Activated naive CD4-positive, alpha-beta T cell treated with anti-CD3 and anti-CD28 coated beads, Interleukin-2, amount 50 U/mL, for 16 hours (primary cell): ENCODE data around the gene PPM1E.

Experiments
- DNase-seq: peaks from one replicate; pipeline ENCODE4 v3.0.0-alpha.2; 2020

Gene PPM1E

GRCh38 chr17:58960068-58960467 lies 204.4 kb downstream of the PPM1E start:
- no peak for DNase-seq

DNA sequence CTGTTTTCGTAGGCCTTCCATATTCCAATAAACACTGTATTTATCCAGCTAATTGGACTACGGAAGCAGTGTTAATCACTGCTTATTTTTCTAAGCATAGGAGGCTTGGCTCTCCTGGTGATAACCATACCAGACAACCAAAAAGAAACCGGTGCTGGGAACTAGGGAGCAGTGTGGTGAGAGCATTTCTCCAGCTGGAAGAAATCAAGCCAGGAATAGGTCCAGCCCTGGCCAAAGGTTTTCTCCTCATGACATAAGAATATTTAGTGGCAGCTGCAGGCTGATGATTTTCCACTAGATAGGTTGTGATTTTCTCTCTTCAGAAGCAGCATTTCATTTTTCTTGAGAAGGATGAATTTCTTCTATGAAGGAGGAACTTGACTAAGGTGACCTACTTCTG lies 209.6 kb downstream of the PPM1E start:
- DNase-seq: no peak

DNA sequence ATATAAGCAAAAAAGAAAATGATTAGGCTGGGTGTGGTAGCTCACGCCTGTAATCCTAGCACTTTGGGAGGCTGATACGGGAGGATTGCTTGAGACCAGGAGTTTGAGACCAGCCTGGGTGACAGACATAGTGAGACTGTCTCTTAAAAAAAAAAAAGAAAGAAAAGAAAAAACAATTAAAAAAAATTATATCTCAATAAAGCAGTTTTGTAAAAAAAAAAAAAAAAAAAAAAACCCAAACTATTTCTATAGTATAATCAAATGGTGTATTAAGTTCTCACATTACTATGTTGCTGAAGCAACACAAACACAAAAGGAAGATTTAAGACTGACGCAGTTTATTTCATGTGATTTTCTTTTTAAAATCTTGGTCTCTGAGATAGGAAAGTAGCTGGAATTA lies 210.6 kb downstream of the PPM1E start:
- no peak for DNase-seq

- no peak for DNase-seq
Measured at GRCh38 chr17:58968426-58969061, 212.9 kb downstream of the PPM1E start.

DNA sequence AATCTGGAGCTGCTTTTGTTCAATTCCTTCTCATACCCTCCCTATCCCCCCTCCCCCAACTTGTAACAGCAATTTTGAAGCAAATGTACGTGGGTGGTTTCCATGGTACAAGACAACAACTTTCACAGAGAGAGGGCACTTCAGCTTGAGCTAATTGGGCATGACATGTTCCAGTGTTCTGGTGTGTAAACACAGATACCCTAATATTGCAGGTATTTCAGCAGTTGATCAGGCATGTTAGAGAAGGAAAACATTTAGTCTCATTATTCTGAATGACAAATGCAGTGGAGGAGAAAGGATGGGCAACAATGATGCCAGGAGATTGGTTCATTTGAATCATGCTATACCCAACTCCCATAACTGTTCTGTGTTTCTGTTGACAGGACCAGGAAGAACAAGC lies 213.5 kb downstream of the PPM1E start:
- no peak for DNase-seq

DNA sequence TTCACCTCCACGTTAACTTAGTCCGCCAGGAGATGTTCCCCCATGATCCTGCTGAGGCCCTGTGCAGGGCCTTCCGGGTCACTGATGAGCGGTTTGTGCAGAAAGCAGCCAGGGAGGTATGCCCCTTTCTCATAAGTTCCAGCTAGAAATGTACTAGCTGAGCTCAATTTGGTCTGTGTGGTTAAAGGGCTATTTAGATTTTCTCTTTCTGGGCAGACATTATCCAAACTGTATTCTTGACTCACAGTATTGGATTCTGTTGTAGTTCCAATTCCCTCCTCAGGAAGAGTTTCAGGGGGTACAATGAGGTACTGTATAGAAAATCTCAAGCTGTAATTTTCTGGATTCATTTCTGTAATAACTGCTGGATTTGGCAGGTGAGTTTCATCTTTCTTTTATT lies 214.0 kb downstream of the PPM1E start:
- DNase-seq: no peak

GRCh38 chr17:58970609-58971450 lies 215.2 kb downstream of the PPM1E start:
- no peak for DNase-seq

GRCh38 chr17:58974354-58974753 lies 218.7 kb downstream of the PPM1E start:
- no peak for DNase-seq

GRCh38 chr17:58976541-58976940 lies 220.9 kb downstream of the PPM1E start:
- no peak for DNase-seq

GRCh38 chr17:58980706-58981481 lies 225.2 kb downstream of the PPM1E start:
- DNase-seq: no peak

DNA sequence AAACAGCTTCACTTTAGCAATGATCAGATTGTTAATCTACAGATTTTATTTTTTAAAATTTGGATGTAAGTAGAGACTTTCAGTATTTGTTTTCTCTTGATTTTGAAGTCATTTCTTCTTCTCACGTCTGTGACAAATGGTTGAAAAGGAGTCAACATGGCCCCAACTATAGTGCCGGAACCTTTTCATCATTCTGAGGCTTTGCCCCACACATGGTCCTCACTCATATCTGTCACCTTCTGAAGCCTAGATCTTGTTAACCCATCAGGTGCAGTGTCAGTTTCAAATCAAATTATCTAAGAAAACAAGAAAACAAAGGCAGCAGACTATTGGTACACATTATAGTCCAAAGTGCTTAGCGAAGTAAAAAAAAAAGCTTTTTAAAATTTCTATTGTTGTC lies 227.0 kb downstream of the PPM1E start:
- DNase-seq: no peak

DNA sequence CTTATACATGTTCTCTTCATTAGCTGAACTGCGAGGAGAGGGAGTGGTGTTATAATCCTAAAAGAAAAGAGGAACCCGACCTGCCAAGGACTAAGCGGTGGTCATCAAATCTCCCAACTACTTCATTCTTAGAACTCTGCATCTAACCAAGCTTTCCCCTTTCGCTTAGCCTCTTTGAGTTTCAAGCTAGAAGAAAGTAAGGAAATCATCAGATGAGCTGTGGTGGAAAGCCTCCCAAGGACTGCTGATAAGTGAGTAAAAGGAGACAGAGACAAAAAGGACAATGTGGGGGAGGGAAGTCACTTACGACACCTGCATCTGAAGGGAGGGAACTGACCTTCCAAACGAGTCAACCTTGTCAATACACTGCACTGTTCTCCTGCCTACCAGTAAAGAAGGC lies 229.7 kb downstream of the PPM1E start:
- no peak for DNase-seq

DNA sequence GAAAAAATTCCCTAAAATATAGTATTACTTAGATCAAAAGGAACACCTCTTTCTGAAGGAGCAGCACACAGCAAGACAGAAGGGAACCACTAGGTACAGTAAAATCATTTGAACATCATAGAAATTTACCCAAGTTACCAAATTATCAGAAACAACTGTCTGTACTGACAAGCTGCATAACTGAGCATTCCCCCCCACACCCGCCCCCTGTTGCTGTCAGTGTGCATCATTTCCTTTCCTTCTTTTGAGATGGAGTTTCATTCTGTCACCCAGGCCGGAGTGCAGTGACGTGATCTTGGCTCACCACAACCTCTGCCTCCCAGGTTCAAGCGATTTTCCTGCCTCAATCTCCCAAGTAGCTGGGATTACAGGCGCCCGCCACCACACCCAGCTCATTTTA lies 230.3 kb downstream of the PPM1E start:
- DNase-seq: no peak

GRCh38 chr17:58989629-58990028 lies 234.0 kb downstream of the PPM1E start:
- no peak for DNase-seq

DNA sequence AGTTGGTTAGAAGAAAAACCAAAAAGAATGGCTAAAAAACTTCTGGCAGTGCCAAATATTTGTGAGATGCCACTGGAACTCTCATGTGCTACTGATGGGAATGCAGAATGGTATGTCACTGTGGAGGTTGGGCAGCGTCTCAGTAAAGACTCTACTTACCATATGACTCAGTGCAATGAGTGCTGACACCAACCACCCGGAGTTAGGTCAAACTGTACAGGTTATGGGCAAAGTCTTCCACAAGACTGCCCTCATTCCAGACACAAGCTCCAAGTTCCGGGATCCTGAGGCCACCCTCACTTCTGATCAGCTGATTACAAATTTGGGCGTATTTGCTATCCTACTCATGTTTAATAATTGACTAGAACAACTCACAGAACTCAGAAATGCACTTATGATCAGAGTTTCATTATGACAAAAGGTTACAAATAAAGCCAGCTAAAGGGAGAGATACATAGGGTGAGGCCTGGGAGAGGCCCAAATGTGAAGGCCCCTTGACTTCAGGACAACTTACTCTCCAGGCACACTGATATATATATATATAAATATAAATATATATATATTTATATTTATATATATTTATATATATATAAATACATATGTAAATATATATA lies 236.2 kb downstream of the PPM1E start:
- no peak for DNase-seq

DNA sequence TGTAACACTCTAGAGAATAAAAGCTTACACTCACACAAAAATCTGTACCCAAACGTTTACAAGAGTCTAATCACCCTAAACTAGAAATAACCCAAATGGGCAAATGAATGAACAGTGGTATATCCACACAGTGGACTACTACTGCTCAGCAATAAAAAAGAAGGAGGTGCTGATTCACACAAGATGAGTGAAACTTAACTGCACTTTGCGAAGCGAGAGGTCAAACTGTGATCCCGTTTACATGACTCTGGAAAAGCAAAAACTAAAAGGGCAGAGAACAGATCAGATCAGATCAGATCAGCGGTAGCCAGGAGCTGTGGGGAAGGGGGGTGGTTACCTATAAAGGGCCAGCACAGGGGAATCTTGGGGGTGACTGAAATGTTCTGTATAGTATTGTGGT lies 237.7 kb downstream of the PPM1E start:
- no peak for DNase-seq

- no peak for DNase-seq
Measured at GRCh38 chr17:58995247-58995940, 239.7 kb downstream of the PPM1E start.

- no peak for DNase-seq
Measured at GRCh38 chr17:58996968-58997367, 241.3 kb downstream of the PPM1E start.

DNA sequence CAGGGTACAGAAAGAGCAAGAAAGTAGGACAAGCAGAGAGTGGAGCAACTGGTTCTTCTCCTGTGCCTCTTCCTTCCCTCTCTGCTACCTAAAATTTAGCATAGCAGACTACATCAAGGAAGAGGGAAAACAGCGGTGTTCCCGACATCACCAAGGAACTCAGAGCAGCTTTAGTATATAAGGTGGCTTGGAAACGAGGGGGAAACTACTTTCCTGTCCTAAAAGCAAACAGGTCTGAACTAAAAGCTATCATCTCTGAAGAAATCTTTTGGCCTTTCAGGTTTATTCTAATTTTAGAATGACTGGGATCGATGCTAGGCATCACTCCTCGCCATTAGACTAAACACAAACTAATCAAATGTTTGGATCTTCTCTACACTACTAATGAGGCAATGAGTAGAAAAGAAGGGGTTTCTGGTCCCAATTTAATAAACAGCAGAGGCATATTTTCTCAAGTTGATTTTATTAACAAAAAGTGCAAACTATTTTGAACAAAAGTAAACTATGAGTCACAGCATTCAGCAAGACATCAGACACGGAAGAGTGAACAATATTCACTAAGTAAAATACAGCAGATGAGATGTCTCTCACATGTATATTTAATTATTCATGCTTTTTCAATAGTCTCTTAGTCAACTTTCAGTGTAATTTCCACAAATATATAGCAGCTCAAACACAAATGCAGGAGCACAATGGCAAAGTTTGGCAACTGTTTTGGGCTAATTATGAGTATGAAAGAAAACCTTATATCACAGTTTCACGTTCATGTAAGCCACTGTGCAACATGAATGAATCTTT lies 242.3 kb downstream of the PPM1E start:
- DNase-seq: no peak

DNA sequence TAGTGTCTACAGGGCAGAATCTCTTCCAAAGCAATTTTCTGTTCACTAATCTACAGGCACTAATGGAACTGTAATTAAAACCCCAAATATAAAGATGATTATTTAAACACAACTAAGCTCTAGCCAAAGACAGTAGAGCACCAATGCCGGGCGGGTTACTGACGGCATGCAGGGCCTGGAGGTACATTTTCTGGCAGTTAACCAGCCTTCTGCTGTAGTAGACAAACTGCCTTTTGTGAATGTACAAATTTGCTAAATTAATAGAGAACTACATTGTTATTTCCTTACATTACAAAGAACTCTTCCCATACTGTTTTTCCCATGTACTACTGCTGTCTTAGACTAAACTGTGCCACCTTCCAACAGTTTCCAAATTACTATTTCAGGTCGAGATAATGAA lies 243.2 kb downstream of the PPM1E start:
- DNase-seq: no peak

DNA sequence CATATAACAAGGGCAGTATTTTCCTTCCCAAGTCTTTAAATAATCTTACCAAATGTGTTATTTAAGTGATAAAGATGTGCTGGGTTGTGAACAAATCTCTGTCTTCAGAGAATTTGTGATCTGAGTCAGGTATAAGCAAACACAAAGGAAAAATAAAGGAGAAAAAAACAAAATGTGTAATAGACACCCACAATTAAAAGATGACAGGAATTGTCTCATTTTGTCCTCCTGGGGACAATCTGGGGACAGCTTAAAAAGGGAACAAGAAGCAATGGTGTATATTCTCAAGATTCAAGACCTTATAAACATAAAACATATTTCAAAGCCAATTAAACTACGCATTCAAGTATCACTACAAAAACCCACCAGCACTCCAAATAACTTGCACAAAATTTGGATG lies 243.8 kb downstream of the PPM1E start:
- DNase-seq: no peak

DNA sequence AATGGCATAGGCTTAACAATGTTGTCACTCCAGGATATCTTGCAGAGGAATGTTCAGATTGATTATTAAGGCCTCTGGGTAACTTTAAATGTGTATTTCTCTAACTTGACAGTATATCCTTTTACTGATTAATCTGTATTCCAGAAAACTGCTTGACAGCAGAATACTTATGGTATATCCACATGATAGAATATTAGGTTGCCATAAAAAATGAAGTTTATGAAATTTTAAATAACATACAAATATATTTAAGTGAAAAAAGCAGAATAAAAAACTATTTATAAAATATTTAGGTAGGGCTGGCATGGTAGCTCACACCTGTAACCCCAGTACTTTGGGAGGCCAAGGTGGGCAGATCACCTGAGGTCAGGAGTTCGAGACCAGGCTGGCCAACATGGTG lies 244.4 kb downstream of the PPM1E start:
- no peak for DNase-seq
